HTERT RPE-1 (cell line): Measurements from ENCODE around the gene CRISPLD2.

ENCODE experiments used
- in situ Hi-C: fragments of 300-500 bp; cut with MboI; formaldehyde crosslinking; loops from 4 replicates; pipeline ENCODE4 v1.14.3; 2020; ENCODE audit warnings: low sequenced_read_pairs

Gene CRISPLD2

GRCh38 chr16:84907051-84907450, 87.3 kb downstream of the CRISPLD2 start:
- in situ Hi-C loops, result no loop called here

DNA sequence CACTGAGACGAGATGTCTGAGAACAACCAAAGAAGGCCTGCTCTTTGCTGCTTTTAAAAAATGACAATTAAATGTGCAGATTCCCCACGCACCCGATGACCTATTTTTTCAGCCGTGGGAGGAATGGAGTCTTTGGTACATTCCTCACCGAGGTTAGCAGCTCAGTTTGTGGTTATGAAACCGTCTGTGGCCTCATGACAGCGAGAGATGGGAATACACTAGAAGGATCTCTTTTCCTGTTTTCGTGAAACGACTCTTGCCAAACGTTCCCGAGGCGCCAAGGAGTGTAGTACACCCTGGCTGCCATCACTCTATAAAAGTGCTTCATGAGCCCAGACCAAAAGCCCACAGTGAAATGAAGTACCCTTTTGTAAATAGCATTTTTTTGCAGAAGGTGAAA, 87.8 kb downstream of the CRISPLD2 start:
- in situ Hi-C loops, result no loop called here

DNA sequence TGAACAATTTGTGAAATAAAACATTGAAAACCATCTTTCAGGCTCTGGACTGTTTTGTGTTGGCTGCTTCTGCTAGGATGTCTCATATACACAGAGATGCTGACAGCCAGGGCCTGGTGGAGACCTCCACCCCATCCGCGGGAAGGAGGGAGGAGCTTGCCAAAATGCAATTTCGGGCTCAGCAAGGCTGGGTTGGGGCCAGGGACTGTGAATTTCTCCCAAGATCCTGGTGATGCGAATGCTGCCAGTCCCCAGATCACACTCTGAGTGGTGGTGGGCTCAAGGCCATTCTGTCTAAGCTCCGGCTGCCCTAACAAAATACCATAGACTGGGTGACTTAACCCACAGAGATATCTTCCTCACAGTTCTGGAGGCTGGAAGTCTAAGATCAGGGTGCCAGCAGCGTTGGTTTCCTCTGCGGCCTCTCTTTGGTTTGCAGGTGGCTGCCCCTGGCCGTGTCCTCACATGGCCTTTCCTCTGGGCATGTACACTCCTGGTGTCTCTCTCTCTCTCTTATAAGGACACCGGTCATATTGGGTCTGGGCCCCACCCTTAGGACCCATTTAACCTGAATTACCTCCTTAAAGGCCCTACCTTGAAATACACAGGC, 89.8 kb downstream of the CRISPLD2 start:
- in situ Hi-C loops, result no loop called here

DNA sequence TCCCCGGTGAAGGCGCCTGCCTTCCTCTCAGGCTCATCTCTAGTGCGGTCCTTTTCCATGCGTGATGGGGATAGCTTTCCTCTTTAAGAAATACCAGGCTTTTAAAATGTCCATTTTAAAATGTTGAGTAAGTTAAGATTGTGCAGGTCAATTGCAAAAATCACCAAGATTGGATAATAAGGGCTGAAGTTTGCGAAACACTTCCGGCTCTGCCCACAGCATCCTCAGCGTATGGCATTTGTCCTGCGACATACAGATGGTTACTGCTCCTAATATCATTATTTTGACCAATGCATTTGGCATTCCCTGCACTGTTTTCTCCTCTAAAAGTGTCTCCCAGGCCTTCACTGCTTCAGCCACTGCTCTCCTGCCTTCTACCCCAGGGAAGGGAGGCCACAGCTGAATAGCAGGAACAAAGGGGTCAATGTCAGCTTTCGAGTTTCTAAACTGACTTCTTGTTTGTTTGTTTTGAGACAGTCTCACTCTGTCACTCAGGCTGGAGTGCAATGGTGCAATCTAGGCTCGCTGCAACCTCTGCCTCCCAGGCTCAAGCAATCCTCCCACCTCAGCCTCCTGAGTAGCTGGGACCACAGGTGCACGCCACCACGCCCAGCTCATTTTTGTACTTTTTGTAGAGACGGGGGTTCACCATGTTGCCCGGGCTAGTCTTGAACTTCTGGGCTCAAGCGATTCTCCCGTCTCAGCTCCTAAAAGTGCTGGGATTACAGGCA, 91.9 kb downstream of the CRISPLD2 start:
- in situ Hi-C loops, result no loop called here

DNA sequence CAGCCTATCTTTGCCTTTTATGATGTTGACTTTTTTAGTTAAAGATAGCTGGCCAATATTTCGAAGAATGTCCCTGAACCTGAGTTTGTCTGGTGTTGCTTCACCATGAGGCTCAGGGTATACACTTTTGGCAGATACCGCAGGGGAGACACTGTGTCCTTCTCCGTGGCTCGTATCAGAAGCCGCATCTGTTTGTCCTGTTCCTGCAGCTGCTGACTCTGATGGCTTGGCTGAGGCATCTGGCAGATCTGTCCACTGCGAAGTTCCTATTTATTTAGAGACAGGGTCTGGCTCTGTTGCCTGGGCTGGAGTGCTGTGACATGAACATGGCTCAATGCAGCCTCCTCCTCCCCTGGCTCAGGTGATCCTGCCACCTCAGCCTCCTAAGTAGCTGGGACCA, 93.5 kb downstream of the CRISPLD2 start:
- in situ Hi-C loops, result no loop called here

DNA sequence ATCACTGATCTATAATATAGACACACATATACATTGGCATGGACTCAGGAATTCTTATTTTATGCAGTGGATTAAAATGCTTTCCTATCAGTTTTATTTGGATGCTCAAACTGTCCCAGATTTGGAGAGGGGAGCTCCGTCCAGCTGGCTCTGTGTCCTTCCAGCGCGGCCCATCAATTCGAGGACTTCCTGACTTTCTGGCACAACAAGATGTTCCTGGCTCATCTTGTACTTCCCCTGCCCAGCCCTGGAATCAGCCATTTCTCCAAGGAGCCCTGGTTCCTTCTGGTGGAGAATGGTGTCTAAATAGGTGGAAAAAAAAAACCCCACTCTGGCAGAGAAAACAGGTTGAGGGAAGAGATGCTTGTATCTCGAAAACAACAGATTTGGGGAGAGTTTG, 94.5 kb downstream of the CRISPLD2 start:
- in situ Hi-C loops, result no loop called here

DNA sequence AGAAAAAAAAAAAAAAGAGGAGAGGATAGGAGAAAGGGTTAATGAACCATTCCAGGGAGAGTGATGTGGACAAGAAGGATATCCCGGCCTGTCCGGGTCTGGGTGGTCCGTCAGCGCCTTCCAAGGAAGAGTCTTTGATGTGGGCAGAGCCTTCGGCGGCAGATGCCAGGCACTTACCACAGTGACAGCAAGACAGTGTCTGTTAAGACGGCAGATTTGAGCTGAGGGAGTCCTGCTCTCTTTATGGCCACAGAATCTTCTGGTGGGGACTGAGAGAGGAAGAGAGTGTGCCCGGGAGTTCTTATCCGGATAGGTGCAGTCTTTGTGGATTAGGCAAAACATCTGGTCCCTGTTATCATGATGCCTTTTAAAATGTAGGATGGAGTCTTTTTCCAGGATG, 96.4 kb downstream of the CRISPLD2 start:
- in situ Hi-C loops, result no loop called here

DNA sequence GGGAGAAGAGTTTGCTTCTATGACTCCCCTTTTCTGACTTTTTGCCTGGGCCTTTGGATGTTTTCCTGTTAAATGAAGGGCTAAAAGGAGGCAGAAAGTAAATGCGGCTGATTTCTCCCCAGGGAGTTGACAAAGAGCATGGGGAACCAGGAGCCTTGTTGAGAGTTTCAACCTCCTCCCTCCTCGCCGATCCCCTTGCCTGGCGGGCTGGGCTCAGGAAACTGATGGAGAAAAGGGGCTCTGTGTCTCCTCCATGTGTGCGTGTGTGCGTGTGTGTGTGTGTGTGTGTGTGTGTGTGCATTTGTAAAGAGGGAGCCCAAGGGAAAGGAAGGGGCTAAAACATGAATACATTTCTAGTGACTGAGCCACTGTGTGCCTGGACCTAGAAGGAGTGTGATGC, 97.1 kb downstream of the CRISPLD2 start:
- in situ Hi-C loops, result no loop called here

DNA sequence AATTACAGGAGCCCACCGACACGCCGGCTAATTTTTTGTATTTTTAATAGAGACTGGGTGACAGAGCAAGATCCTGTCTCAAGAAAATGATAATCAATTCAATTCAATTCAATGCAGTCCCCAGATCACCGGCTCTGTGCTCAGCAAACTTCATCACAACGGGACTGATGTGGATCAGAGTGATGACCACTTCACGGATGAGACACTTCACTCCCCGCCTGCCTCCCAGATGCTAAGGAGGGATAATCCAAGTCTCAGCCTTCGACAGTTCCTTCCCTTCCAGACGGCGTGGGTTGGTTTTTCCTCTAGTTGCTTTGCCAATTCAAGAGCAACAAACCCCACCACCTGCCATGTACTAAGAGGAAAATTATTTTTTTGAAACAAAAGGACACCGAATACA, 97.7 kb downstream of the CRISPLD2 start:
- in situ Hi-C loops, result no loop called here

DNA sequence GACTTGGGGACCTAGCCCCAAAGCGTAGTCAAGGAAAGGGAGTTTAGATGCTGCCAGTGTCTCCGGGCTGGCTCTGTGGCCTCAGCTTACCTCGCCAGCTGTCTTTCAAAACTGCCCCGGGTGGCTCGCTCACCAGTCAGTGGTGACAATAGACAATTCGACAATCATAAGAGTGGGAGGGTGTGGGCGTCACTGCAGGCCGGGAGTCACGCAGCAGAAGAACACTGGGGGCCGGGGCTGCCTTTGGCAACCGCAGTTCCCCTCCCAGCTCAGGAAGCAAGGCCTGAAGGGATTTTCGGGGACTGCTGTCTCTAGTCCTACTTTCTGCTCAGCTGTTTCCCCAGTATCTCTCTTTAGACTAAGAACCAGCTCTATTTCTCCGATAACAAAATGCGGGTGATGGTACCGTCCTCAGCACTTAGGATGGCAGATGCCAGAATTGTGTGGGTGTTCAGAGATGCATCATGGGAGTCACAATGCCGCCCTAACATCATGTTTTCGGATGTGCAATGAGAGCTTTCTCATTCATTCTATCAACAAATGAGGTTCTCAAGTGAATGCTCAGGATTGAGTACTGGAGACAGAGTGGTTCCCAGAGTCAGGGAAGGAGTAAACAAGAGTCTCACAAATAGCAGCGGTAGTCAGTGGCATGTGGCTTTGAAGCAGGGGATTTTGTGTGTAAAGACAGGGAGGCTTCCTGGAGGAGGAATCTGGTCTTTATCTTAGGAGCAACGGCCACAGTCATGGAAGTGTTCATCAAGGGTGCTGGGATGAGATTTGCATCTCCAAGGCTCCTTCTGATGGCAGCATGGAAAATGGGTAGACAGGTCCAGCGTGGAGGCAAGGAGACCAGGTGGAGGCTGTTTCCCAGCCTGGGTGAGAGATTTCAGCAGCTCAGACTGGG, 98.5 kb downstream of the CRISPLD2 start:
- in situ Hi-C loops, result no loop called here

GRCh38 chr16:84919269-84919668, 99.5 kb downstream of the CRISPLD2 start:
- in situ Hi-C loops, result no loop called here

DNA sequence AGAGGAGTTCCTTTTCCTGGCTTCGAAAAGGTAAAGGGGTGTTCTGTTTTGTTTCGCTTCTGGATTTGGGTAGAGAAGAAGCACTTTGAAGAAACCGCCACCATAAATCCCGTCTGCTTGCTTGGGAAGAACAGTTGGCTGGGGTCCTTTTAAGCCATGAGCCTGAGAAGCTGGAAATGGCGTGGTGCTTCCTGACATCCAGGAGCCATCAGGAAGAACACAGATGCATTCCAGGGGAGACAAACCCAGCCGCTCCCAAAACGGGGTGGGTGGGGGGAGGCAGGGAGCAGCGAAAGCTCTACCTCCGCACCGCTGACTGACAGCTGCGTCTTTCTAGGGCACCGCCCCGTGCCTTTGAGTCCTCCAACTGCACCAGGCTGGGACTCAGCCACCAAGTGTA, 99.9 kb downstream of the CRISPLD2 start:
- in situ Hi-C loops, result no loop called here

DNA sequence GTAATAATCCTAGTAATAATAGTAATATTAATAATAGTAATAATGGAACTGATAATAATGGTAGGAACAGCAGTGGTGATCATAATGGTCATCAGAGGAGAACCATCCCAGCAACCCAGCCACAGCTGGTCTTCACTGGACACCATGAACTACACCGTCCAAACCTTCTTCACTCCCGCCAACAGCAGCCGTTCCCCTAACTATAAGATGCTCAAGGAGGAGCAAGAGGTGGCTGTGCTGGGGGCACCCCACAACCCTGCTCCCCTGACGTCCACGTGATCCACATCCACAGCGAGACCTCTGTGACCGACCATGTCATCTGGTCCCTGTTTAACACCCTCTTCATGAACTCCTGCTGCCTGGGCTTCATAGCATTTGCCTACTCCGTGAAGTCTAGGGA, 100.5 kb downstream of the CRISPLD2 start:
- in situ Hi-C loops, result no loop called here

GRCh38 chr16:84922351-84923120, 102.8 kb downstream of the CRISPLD2 start:
- in situ Hi-C loops, result no loop called here

GRCh38 chr16:84924331-84925091, 104.7 kb downstream of the CRISPLD2 start:
- in situ Hi-C loops, result loop anchor here (25.0 kb wide), 1 partner anchor 162 kb away; no protein-coding TSS in a partner anchor

- in situ Hi-C loops, result loop anchor here (25.0 kb wide), 1 partner anchor 163 kb away; no protein-coding TSS in a partner anchor
These were observed 105.4 kb downstream of the CRISPLD2 start for GRCh38 chr16:84925092-84925772.

- in situ Hi-C loops, result loop anchor here (25.0 kb wide), 1 partner anchor 164 kb away; no protein-coding TSS in a partner anchor
These were observed 106.1 kb downstream of the CRISPLD2 start for GRCh38 chr16:84925773-84926372.

DNA sequence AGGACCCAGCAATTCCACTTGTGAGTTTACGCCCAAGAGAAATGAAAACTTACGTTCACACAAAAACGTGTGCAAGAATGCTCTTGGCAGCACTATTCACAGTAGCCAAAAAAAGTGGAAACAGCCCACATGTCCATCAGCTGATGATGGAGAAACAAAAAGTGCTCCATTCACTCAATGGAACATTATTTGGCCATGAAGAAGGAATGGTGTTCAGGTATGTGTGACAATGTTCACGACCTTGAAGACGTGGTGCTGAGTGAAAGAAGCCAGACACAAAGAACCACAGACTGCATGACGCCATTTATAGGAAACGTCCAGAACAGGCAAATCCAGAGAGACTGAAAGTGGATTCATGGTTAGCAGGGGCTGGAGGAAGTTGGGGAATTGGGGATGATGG, 106.7 kb downstream of the CRISPLD2 start:
- in situ Hi-C loops, result loop anchor here (25.0 kb wide), 1 partner anchor 164 kb away; no protein-coding TSS in a partner anchor
